Heart right ventricle (tissue), 16 donors: ENCODE measurements around the gene CST7. TPM values are rescaled to one million over a fixed set of nuclear protein-coding genes. Genes with fewer than 3 reads are reported as not detected.
"Not testable (repeated sequence)": the region's sequence is repeated elsewhere in the genome, so short reads cannot be mapped to it uniquely, and the experiment has no call there.

Experiments
- ATAC-seq, 8 donors: fragments of 200-7000 bp; cut with Tn5 transposase; one replicate each; pipeline ENCODE4 v1.9.1; 2020; ENCODE audit warnings: mild to moderate bottlenecking in 8 of 8, moderate library complexity in 8 of 8, moderate number of reproducible peaks in 1 of 8
- DNase-seq, 2 donors: peaks; one replicate each; pipeline ENCODE4 v3.0.0-alpha.2; 2020
- H3K27ac ChIP-seq, 10 donors: fragments of 200-600 bp; sonication (generic) in 2 of 10; one replicate each; pipeline versions ENCODE4 v1.5.0 to v1.8.0; 2020 to 2022; ENCODE audit warnings: mild to moderate bottlenecking in 3 of 10
- H3K27me3 ChIP-seq, 7 donors: fragments of 200-600 bp; one replicate each; pipeline ENCODE4 v1.8.0; 2021 to 2022; ENCODE audit warnings: mild to moderate bottlenecking in 2 of 7
- H3K36me3 ChIP-seq, 9 donors: fragments of 200-600 bp; sonication (generic) in 1 of 9; one replicate each; pipeline versions ENCODE4 v1.5.0 to v1.8.0; 2020 to 2022; ENCODE audit warnings: mild to moderate bottlenecking in 2 of 9
- H3K4me1 ChIP-seq, 9 donors: fragments of 200-600 bp; sonication (generic) in 1 of 9; one replicate each; pipeline versions ENCODE4 v1.5.0 to v1.8.0; 2020 to 2022; ENCODE audit warnings: mild to moderate bottlenecking in 4 of 9
- H3K4me3 ChIP-seq, 10 donors: fragments of 200-600 bp; sonication (generic) in 2 of 10; one replicate each; pipeline versions ENCODE4 v1.5.0 to v1.8.0; 2020 to 2022; ENCODE audit warnings: mild to moderate bottlenecking in 7 of 10, moderate library complexity in 2 of 10
- H3K9me3 ChIP-seq, 11 donors: fragments of 200-600 bp in 10 of 11; sonication (generic) in 2 of 11; one replicate each; pipeline versions ENCODE4 v1.5.0 to v1.8.0; 2013 to 2022; ENCODE audit warnings: mild to moderate bottlenecking in 2 of 11, control low read depth in 1 of 11, moderate library complexity in 1 of 11
- CTCF ChIP-seq, 9 donors: fragments of 200-600 bp; sonication (generic) in 2 of 9; IDR thresholded peaks; one replicate each; pipeline versions ENCODE4 v1.5.0 to v1.8.0; 2021 to 2022; ENCODE audit warnings: antibody characterized with exemption in 9 of 9, mild to moderate bottlenecking in 5 of 9, moderate library complexity in 1 of 9
- WGBS, 2 donors: extraction: QIAGEN DNeasy Blood & Tissue Kit; methylation state at CpG; one replicate each; pipeline ENCODE4 v1.1.7; 2013; ENCODE audit warnings: inconsistent platforms in 1 of 2; 5-methylcytosine and 5-hydroxymethylcytosine counted together
- intact Hi-C, 10 donors: fragments of 100-400 bp; cut with DNase I; formaldehyde crosslinking; loops; one replicate each; pipeline versions ENCODE4 v1.11.1 to v1.14.2; 2022
- polyA plus RNA-seq, 2 donors: library from polyadenylated mRNA; stranded (reverse); fragments of 200-250 nt; gene quantifications; one replicate each; pipeline ENCODE4 v1.2.3, GENCODE V29; 2013
- total RNA-seq, 10 donors: library from RNA; stranded (reverse); fragmentation: NEBNext Ultra II Directional in 3 of 10; extraction: Animal tissue kit (Norgen Biotek cat#: 25700) in 3 of 10; gene quantifications; one replicate each; pipeline versions ENCODE4 v1.2.1 to v1.2.4, GENCODE V29; 2021 to 2023
- donor health status: Arrhythmogenic right ventricular cardiomyopathy.
- donor health status: ischemic (EF 13 %, LVEDD 7.1; RV severe dilation, severe dysfunction).
- donor health status: healthy with polysubstance abuse.
- donor health status: DM: no; HTN: yes; CAD: no.
- donor health status: DM: no; HTN: no; CAD: no.
- donor health status: ischemic (EF 25% LVEDD 6.9; RV normal size, moderate dysfunction).
- donor health status: ischemic (EF 25% LVEDD 5.7; RV mildly dilated, moderate dysfunction).
- donor health status: healthy.
- donor health status: DM: yes; HTN: yes; CAD: no.
- donor health status: Ischemic cardiomyopathy.
- donor health status: ischemic (EF 35%, LVEDD 5.7; RV mildly dilated, moderate dysfunction).
- donor health status: nonischemic (EF 11% LVEDD 7.7; RV severe dilation, severe dysfunction).
- donor health status: DM: yes; HTN: yes; CAD: no.
- donor health status: PGD.
- donor health status: ischemic (EF 29% LVEDD 5.4; RV normal size, mild dysfunction).
- donor health status: nonischemic (EF 23%, LVEDD 6.1; RV moderate dilation, normal function).

CST7 gene
- total and polyA plus RNA-seq, 12 donors, result 0.28 to 10.0 (median 1.1) TPM; not detected in 2

DNA sequence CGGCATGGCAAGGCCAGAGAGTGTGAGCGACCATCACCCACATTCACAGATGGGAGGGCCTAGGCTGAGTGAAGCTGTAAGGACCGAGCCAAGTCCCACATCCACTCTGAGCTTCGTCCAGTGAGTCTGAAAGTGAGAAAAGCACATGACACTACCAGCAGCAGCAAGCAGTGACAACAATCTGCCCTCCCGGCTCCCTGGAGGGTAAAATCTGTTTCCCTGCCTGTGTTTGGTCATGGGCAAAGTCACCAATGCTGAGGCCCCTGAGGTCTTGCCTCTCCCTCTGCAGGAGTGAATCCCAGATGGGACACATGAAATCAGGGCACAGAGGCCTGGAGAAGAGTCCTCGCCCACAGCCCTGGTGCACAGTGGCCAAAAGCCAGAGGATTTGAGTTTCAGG is 6.4 kb upstream of the CST7 start:
- intact Hi-C loops, result no loop called here
- no peaks in the 10 kb centered on the region for H3K27me3 ChIP-seq
- no peak for TF ChIP-seq CTCF (IDR thresholded peaks at IDR 0.05)

GRCh38 chr20:24943196-24943595 is 5.9 kb upstream of the CST7 start:
- WGBS, 2 donors, result 91 to 93% methylated on average over 4 of the region's 4 CpGs
- intact Hi-C loops, result no loop called here

More for the DNA sequence above, 6.4 kb upstream of the CST7 start:
- H3K36me3 ChIP-seq, result no peaks in the 10 kb centered on the region
- DNase-seq, result no peak
- no peak overlapping the region for H3K27ac ChIP-seq
- no peak overlapping the region for H3K4me3 ChIP-seq
- ATAC-seq, result no peak
- 76 to 89% methylated on average over 6 of the region's 6 CpGs for WGBS, 2 donors
- H3K4me1 ChIP-seq, result no peaks in the 10 kb centered on the region
- peaks cover 0 to 45% (median 13%) of the 10 kb centered on the region in 11 donors for H3K9me3 ChIP-seq

DNA sequence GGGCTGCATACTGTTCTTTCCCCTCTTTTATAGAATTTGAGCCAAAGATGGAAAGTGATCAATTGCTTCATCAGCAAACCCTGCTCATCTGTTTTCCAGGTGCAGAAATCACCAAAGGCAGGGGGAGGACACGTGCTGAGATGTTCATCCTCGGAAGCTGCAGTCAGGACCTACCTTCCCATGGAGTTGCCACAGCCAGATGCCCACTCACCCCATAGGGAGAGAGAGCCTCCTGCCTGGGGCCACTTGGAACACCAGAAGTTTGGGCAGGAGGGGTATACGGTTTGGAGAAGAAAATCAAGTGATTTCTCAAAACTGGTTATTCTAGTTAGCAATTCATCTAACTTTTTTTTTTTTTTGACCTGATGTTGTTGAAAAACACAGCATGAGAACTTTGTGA is 5.3 kb upstream of the CST7 start:
- Histone ChIP-seq H3K4me1 (no peaks in the 10 kb centered on the region), H3K9me3 (peaks cover 0 to 49% (median 13%) of the 10 kb centered on the region in 11 donors), H3K4me3 (no peak overlapping the region), H3K27me3 (peaks cover 0 to under 1% (median 0%) of the 10 kb centered on the region in 7 donors), H3K36me3 (no peaks in the 10 kb centered on the region), H3K27ac (no peak overlapping the region)
- ATAC-seq (no peak), DNase-seq (no peak)
- intact Hi-C loops, result no loop called here
- TF ChIP-seq CTCF (IDR thresholded peaks at IDR 0.05), result no peak
- 60 to 67% methylated on average over 3 of the region's 3 CpGs for WGBS, 2 donors

More at GRCh38 chr20:24943196-24943595, 5.9 kb upstream of the CST7 start:
- Histone ChIP-seq H3K36me3 (no peaks in the 10 kb centered on the region), H3K27ac (no peak overlapping the region), H3K27me3 (no peaks in the 10 kb centered on the region), H3K4me3 (no peak overlapping the region), H3K9me3 (peaks cover 0 to 49% (median 13%) of the 10 kb centered on the region in 11 donors), H3K4me1 (no peaks in the 10 kb centered on the region)
- DNase-seq, result no peak
- TF ChIP-seq CTCF (IDR thresholded peaks at IDR 0.05), result no peak
- no peak for ATAC-seq

DNA sequence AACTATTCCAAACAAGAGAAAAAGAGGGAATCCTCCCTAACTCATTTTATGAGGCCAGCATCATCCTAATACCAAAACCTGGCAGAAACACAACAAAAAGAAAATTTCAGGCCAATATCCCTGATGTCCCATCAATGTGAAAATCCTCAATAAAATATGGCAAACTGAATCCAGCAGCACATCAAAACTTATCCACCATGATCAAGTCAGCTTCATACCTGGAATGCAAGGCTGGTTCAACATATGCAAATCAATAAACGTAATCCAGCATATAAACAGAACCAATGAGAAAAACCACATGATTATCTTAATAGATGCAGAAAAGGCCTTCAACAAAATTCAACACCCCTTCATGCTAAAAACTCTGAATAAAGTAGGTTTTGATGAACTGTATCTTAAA is 2.7 kb upstream of the CST7 start:
- WGBS, 2 donors, result 67 to 76% methylated on average over 1 of the region's 1 CpG
- ATAC-seq, intact Hi-C loops: not testable (repeated sequence)

DNA sequence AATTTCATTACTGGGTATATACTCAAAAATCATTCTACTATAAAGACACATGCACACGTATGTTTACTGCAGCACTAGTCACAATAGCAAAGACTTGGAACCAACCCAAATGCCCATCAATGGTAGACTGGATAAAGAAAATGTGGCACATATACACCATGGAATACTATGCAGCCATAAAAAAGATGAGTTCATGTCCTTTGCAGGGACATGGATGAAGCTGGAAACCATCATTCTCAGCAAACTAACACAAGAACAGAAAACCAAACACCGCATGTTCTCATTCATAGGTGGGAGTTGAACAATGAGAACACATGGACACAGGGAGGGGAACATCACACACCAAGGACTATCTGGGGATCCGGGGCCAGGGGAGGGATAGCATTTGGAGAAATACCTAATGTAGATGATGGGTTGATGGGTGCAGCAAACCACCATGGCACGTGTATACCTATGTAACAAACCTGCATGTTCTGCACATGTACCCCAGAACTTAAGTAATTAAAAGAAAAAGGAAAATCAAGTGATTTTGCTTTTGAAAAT is 602 bp upstream of the CST7 start:
- H3K4me3 ChIP-seq, H3K36me3 ChIP-seq, ATAC-seq, DNase-seq, intact Hi-C loops: not testable (repeated sequence)
- H3K4me1 ChIP-seq, result peaks cover 0 to 29% (median 0%) of the 10 kb centered on the region in 9 donors
- peaks cover 0 to 17% (median 10%) of the 10 kb centered on the region in 7 donors for H3K27me3 ChIP-seq
- WGBS, 2 donors, result 77 to 84% methylated on average over 4 of the region's 4 CpGs
- peaks cover 0 to 32% (median 13%) of the 10 kb centered on the region in 11 donors for H3K9me3 ChIP-seq
- H3K27ac ChIP-seq, result peak overlapping the region in 1 of 10 donors; percentile 92

More for the DNA sequence above, 2.7 kb upstream of the CST7 start:
- peaks cover 0 to 17% (median 6%) of the 10 kb centered on the region in 7 donors for H3K27me3 ChIP-seq
- H3K4me3 ChIP-seq, H3K27ac ChIP-seq, H3K36me3 ChIP-seq, DNase-seq: not testable (repeated sequence)
- peaks cover 0 to 42% (median 13%) of the 10 kb centered on the region in 11 donors for H3K9me3 ChIP-seq
- H3K4me1 ChIP-seq, result peaks cover 0 to 16% (median 0%) of the 10 kb centered on the region in 9 donors
